Measurements from ENCODE around the gene RERG.

- TF ChIP-seq, protein P1, sequence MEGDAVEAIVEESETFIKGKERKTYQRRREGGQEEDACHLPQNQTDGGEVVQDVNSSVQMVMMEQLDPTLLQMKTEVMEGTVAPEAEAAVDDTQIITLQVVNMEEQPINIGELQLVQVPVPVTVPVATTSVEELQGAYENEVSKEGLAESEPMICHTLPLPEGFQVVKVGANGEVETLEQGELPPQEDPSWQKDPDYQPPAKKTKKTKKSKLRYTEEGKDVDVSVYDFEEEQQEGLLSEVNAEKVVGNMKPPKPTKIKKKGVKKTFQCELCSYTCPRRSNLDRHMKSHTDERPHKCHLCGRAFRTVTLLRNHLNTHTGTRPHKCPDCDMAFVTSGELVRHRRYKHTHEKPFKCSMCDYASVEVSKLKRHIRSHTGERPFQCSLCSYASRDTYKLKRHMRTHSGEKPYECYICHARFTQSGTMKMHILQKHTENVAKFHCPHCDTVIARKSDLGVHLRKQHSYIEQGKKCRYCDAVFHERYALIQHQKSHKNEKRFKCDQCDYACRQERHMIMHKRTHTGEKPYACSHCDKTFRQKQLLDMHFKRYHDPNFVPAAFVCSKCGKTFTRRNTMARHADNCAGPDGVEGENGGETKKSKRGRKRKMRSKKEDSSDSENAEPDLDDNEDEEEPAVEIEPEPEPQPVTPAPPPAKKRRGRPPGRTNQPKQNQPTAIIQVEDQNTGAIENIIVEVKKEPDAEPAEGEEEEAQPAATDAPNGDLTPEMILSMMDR (conservative IDR thresholded peaks at IDR 0.05 in 1 of 2, IDR thresholded peaks at IDR 0.05 in 1 of 2; ENCODE audit: extremely low read depth in 1 of 2, insufficient read depth in 1 of 2, low read depth in 1 of 2, low read length in 2 of 2): no peak
- no peak for TF ChIP-seq EZH2 (IDR thresholded peaks at IDR 0.05; ENCODE audit: borderline replicate concordance, low read length)
Measured at GRCh38 chr12:15268309-15268708, 47.1 kb upstream of the RERG start.

All from mammary epithelial cell (primary cell).